GM19463 (cell line): ENCODE results near the gene NRXN2.

Source experiments
- ATAC-seq: cut with Tn5 transposase; IDR thresholded peaks from one replicate; pipeline ENCODE4 v1.9.1; 2021; ENCODE audit warnings: mild to moderate bottlenecking, moderate library complexity; ENCODE audit not compliant: unreplicated experiment

The NRXN2 gene

DNA sequence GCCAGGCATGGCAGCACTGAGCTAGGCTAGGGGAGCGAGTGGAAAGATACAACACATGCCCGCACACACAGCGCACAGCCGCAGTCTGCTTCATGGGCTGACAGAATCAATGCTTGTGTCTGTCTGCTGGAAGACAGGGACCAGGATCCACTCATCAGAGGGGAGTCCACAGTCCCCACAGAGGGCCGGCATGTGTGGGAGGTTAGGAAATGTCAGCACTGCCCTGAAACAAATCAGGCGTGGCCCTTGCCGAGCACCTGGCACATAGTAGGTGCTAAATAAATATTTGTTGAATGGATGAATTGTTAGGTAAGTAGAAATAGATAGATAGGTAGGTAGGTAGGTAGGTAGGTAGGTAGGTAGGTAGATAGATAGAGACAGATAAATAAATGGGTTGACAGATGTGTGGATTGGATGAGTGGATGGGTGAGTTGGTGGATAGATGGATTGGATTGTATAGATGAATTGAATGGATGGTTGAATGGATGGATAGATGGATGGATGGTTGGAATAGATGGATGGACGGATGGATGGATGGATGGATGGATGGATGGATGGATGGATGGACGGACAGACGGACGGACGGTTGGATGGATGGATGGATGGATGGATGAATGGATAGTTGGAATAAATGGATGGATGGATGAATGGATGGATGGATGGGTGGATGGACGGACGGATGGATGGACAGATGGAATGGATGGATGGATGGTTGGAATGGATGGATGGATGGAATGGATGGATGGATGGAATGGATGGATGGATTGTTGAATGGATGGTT, 128.6 kb downstream of the NRXN2 start:
- ATAC-seq = no peak

DNA sequence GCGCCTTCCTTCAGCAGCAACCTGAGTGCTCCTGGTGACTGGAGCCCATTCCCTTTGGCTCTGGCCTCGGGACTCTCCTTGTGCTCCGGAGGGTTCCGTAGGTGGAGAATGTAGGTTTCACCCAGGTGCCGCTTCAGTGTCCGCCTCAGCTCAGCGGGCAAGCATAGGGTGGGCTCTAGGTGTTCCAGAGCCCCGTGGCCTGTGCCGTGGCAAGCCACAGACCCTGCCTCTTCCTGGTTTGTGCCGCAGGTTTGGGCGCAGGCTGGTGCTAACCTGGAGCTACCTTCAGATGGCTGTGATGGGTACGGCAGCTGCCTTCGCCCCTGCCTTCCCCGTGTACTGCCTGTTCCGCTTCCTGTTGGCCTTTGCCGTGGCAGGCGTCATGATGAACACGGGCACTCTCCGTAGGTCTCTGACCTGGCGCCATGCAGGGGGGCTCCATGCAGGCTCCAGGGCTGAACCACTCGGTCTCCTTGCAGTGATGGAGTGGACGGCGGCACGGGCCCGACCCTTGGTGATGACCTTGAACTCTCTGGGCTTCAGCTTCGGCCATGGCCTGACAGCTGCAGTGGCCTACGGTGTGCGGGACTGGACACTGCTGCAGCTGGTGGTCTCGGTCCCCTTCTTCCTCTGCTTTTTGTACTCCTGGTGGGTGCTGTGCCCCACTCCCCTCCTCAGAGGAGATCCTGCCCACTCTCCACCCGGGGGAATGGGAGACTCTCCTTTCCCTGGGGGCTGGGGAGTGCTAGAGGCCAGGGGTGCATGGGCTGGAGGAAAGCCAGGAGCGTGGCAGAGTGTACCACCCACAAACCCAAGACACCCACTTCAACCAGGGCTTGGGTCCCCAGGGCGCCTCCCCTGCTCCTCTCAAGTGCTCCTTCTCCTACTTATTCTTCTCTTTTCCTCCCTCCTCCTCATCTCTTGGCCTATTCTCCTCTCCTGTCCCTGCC, 129.6 kb downstream of the NRXN2 start:
- ATAC-seq = no peak

DNA sequence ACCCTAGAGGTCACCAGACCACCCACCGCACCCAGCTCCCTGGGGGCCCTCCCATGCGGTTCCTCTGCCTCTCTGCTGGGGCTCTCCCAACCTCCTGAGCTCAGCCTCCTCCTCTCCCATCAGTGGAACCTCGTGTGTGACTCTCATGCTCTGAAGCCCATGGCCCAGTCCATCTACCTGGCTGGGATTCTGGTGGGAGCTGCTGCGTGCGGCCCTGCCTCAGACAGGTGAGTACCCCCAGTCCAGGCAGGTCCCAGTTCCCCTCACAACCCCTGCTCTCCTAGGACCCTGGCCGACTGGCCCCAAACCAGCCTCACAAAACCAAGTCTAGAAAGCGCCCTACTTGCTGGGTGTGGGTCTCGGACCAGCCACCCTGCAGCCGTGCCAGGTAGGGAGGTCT, 130.3 kb downstream of the NRXN2 start:
- no peak for ATAC-seq

DNA sequence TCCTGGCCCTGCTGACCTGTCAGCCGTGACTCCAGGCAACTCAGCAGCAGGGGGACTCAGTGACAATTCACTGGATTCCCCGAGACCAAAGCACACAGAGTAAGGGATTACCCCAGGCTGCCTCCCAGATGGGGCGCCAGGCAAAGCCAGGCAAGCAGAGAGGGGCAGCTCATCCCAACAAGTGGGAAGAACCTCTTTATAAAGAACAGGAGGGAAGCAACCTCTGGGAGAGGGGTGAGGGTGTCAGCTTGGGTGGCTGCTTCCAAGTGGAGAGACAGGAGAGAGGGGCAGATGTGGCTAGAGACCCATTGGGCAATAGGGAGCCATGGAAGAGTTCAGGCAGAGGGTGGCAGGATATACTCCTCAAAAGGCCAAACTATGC, 130.8 kb downstream of the NRXN2 start:
- ATAC-seq = no peak

DNA sequence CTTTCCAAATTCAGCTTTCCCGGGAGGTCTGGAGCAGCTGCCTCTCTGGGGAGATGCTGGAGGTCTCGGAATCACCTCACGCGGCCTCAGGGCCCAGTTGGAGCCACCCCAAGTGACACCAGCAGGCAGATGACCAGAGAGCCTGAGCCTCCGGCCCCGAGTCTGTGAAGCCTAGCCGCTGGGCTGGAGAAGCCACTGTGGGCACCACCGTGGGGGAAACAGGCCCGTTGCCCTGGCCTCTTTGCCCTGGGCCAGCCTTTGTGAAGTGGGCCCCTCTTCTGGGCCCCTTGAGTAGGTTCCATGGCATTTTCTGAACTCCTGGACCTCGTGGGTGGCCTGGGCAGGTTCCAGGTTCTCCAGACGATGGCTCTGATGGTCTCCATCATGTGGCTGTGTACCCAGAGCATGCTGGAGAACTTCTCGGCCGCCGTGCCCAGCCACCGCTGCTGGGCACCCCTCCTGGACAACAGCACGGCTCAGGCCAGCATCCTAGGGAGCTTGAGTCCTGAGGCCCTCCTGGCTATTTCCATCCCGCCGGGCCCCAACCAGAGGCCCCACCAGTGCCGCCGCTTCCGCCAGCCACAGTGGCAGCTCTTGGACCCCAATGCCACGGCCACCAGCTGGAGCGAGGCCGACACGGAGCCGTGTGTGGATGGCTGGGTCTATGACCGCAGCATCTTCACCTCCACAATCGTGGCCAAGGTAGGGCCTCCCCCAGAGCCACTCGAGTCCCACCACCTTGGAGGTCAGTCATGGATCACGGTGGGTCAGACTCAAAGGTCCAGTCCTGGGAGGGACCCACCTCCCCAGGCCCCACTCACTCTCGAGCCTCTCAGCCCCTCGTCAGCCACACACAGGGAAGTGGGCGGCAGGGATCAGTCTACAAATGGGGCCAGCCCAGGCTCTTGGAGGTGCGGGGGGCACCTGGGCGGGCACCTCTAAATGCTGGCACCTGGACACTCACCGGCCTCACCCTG, 131.5 kb downstream of the NRXN2 start:
- no peak for ATAC-seq

DNA sequence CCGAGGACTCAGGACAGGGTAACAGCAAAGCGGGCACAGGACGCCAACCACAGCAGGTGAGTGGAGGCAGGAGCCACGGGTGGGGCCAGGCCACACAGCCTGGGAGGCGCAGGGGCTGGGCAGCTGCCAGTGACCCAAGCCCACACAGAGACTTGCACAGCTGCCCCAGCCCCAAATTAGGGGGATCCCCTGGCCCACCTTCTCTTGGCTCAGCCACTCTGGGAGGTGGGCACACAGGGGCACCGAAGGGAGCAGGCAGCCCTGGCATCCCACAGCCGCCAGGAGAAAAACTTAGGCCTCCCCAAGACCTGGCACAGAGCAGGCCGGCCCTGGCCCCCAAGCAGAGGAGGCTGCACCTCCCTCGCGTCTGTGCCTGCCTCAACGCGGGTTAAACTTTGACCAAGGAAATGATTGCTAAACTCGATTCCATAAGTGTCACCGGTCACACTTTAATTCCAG, 132.2 kb downstream of the NRXN2 start, which contains the start of gene SLC22A12:
SLC22A12 (plus strand) TSS at position 458 of the 459 bp plus-strand sequence. CDS start 337 bp downstream, outside the sequence.
- ATAC-seq = no peak

DNA sequence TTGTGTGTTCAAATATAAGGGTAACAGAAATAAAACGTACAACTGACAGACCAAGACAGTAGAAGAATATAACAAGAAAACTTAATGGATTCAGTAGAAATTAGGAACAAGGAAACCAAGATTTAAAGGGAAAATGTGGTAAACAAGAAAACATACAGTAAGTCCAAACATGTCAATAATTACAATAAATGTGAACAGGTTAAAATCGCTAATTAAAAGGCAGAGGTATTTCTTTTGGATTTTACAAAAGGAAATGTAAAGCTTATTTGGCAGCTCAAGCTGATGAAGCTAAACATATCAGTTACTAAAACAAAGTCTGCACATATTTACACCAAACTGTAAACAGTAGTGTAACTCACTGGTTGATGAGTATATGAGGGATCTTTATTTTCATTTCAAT, 134.3 kb downstream of the NRXN2 start:
- ATAC-seq = no peak

DNA sequence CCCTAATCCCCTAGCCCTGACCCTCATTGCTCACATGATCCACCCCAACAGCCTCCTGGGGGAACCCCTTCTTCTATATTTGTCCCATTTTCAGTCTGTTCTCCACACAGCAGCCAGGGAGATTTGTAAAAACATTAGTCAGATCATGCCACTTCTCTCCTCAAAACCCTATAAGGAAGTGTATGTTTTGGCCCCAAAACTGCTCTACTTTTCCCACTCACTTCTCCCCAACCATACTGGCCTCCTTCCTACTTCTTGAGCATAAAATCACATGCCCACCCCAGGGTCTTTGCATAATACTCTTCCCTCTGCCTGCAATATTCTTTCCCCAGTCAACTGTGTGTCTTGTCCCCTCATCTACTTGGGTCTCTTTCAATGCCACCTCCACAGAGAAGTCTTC, 136.6 kb downstream of the NRXN2 start:
- no peak for ATAC-seq

DNA sequence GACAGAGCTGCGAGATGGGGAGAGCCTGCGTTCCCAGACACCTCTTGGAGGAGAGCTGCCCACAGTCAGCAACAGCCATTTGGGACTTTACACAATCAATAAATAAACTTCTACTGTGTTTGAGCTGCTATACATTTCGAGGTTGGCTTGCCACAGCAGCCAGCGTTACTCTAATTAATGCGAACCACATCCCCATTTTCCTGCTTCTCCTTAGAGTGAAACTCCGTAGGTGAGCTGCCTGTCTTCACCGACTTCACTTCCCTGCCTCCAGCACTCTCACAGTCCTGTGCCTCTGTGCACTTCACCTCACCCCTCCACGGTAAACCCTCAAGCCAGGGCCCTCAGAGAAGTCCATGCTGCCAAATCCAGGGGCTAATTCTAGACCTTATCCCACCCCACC, 137.8 kb downstream of the NRXN2 start:
- no peak for ATAC-seq

DNA sequence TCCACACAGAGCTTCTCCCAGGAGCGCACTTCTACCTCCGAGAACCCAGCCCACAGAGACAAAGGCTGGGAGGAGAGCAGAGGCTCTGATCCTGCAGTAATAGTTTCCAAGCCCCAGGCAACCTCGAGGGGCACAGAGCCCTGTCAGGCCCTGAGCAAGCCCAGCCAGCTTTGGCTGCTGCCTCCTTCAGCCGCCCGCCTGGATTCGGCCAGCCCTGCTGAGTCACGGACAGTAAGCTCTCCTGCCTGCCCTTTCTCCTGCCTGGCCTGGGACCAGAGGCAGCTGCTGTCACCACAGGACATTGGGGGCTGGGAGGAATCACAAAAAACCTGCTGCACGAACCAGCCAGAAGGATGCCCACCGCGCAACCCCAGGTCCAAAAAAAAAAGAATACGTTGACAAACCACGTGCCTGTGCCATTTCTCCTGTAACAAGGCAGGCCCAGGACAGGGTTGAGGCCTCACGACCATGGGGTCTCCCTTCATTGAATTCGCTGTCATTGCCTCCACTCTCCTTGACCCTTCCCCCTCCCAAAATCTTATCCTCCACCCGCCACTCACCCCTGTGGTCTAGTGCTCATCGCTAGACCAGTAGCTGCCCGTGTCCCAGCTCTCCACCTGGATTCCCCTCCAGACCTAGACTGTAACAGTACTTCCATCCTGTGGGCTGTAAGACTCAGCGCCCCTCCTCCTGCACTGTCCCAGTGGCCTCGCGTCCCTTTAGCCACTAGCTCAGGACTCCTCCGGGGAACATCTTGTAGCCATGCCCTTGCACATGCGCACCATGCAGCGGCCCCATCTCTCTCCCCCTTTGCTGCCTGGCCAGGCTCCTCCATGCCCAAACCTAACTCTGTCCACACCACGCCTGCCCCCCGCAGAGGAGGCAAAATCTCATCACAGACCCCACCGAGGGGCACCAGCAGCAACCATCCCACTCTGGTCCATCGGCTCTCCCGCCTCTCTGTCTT, 139.4 kb downstream of the NRXN2 start:
- ATAC-seq = no peak

DNA sequence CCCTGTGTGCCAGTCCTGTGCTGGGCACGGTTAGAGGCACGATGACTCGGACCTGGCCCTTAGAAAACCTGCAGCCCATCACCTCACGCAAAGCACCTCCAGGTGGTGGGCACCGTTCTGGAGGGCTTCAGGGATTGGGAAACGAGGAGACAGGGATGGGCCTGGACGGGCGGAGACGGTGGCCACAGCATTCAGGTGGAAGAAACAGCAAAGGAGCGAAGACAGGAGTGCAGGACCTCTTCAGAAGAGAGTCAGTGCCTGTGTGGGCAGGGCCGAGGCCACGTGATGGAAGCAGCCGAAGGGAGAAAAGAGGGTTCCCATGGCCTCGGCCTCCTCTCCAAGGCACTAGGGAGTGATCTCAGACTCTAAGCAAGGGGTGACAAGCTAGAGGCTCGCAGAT, 140.1 kb downstream of the NRXN2 start:
- ATAC-seq = no peak

DNA sequence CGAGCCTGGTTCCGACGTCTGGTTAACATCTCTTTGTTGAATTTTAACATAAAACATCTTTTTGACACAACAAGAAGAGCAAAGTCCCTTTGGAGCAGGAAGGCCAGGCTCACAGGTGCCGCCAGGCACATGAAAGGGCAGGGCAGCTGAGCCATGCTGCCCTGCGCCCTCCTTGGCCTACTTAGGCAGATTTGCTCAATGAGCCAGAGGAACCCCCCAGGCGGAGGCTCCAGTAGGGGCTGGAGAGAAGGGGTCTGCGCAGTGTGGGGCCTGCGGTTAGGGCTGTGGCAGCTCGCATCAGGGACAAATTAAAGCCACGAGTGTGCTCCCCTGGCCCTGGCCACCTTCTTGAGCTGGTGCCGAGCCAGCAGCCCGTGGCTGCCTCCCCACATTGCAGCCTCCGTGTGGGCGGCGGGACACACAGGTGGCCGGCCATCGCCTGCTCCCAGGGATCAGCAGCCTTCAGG, 141.9 kb downstream of the NRXN2 start:
- ATAC-seq = no peak

DNA sequence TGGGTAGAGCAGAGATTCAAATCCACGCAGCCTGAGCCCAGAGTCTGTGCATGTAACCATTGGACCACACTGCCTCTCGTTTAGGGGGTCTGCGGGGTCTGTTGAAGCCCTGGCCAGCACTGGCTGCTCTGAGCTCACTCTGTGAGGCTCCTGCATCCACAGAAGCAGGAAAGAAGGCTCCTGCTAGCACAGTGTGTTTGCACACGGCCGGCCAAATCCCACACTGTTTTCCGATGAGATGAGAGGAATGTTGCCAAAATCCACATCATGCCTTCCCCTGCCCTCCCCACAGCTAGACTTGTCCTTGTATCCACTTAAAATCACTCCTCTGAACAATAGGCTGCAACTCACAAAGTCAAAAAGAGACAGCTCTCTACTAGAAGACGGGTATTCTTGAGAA, 142.6 kb downstream of the NRXN2 start:
- no peak for ATAC-seq

DNA sequence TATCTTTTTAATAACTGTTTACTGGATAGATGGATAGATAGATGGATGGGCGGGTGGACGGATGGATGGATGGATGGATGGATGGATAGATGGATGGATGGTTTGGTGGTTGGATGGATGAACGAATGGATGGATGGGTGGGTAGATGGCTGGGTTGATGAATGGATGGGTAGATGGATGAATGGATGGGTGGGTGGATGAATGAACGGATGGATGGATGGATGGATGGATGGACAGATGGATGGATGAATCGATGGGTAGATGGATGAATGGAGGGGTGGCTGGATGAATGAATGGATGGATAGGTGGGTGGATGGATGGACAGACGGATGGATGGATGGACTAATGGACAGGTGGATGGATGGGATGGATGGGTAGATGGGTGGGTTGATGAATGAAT, 145.8 kb downstream of the NRXN2 start:
- ATAC-seq = no peak

DNA sequence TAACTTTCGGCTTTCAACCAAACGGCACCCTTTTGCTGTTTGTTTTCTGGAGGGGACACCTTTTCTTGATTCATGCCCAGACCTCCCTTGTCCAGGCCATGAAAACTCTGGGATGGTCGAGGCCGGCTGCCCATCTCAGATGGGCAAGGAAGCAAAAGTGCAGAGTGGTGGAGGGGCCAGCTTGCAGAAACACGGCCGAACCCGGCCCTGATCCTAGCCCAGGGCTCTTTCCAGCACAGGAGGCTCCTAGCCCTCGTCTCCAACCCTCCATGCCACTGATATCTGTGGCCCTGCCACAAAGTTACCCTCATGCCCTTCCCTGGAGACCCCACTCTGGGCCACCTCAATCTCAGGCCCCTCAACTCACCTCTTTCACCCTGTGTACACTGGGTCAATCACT, 150.9 kb downstream of the NRXN2 start:
- ATAC-seq = no peak

DNA sequence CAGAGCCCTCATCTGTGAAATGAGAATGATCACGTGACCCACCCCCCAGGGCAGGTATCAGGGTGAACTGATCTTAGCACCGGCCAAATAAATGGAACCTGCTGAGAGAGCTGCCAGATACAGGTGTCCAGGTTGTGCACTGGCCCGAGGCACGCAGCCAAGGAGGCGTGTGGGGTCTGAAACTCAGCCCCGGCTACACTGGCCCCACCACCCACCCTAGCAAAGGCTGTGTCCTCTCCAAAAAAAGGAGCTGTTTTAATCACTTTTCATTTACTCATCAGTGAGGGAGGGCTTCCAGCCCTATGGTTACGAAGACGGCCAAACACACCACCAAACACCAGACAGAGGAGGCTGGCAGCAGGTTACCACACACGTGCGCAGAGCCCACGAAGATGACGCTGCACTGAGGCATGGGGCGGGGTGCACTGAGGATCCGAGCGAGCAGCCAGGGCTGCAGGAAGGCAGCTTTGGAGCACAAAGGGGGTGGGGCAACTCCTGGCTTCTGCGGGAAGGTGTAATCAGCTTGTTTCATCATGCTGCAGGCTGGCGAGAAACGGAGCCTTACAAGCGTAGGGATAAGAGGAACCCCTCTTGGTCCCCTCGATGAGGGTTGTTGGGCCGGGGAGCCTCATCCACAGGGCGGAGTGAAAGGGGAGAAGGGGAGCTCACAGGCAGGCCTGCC, 151.4 kb downstream of the NRXN2 start:
- no peak for ATAC-seq

DNA sequence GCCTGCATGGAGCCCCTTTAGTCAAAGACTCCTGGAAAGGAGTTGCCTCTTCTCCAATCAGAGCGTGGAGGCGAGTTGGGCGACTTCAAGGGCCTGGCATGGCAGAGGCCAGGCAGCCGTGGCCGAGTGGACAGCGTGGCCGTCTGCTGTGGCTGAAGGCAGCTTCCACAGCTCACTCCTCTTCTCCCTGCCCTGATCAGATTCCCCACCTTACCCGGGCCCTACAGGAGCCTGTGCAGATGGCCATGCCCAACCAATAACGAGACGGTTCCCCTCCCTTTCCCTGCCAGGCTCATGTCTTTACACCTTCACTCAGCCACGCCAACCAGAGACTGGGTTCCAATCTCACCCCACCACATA, 152.0 kb downstream of the NRXN2 start:
- no peak for ATAC-seq

DNA sequence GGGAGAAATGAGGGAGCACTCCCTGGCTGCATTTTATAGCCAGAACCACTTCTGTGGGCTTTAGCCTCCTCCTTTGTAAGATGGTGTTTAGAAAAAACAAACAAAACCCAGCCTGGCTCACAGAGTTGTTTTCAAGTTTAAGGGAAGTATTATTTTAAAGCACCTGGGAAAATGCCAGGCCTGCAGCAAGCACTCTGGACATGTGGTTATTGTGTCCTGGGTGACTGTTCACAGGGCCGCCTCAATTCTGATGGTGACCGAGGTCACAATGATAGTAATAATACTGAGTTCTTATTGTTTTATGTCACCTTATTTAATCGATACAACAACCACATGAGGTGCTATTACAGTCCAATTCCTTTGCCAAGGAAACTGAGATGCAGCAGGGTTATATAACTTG, 152.7 kb downstream of the NRXN2 start:
- ATAC-seq = no peak
